K562 (cell line): ENCODE results near the gene DMD. TPM values are rescaled to one million over a fixed set of nuclear protein-coding genes. Genes with fewer than 3 reads are reported as not detected.

ENCODE experiments used
- ATAC-seq: fragments of 200-7000 bp; cut with Tn5 transposase; 3 replicates; pipeline ENCODE4 v1.9.1; 2020; ENCODE audit warnings: moderate library complexity
- BruUV-seq: library from RNA; stranded (reverse); fragments of 400-500 nt; replicated peaks from 2 replicates; lab custom pipeline; 2021; lab: Mats Ljungman, UMichigan
- CTCF ChIA-PET: fragments of 300-600 bp; formaldehyde crosslinking; extraction: SDS; loops from one replicate; lab custom pipeline; 2021; ENCODE audit warnings: low intra/inter-chr PET ratio; lab: Yijun Ruan, JAX
- POLR2A ChIA-PET: fragments of 300-600, 350-650 bp; sonication (Branson Sonifier 250); formaldehyde crosslinking; extraction: SDS; loops from one replicate; lab custom pipeline; 2021; ENCODE audit warnings: antibody characterized with exemption, inconsistent platforms; lab: Yijun Ruan, JAX
- DNase-seq, 4 experiments: peaks; one replicate each; pipeline versions ENCODE4 v3.0.0 to v3.0.0-alpha.2; 2011 to 2018; ENCODE audit warnings: low spot score in 3 of 4, mixed read lengths in 3 of 4; ENCODE audit errors: extremely low read depth in 1 of 4
- FAIRE-seq: peaks from 2 replicates; lab custom pipeline; 2011; peaks lifted over from hg19 to GRCh38; lab: Jason Lieb, UNC
- H2AFZ ChIP-seq: 2 replicates; pipeline ENCODE4 v1.6.0; 2011; ENCODE audit warnings: low read depth, low read length, control low read depth, inconsistent platforms
- H3K27ac ChIP-seq: fragments of 200-600 bp; 3 replicates; pipeline ENCODE4 v1.8.0; 2011; ENCODE audit warnings: low read depth, mild to moderate bottlenecking, control low read depth, inconsistent platforms, low read length, moderate library complexity, mixed read lengths; ENCODE audit errors: extremely low read depth
- H3K27me3 ChIP-seq, 2 experiments: fragments of 300-600 bp in 1 of 2; 2 replicates in 1 of 2; 3 replicates in 1 of 2; pipeline versions ENCODE4 v1.6.0 to v1.8.0; 2011; ENCODE audit warnings: inconsistent platforms in 2 of 2, low read length in 2 of 2, mild to moderate bottlenecking in 1 of 2, mixed read lengths in 1 of 2, moderate library complexity in 1 of 2; ENCODE audit not compliant: control insufficient read depth in 2 of 2, insufficient read depth in 2 of 2
- H3K36me3 ChIP-seq: fragments of 300-600 bp; 3 replicates; pipeline ENCODE4 v1.8.0; 2011; ENCODE audit warnings: mild to moderate bottlenecking, low read length, inconsistent platforms; ENCODE audit not compliant: control insufficient read depth, insufficient read depth
- H3K4me1 ChIP-seq, 2 experiments: fragments of 200-600 bp in 1 of 2; replicated peaks in 1 of 2; 2 replicates in 1 of 2; 3 replicates in 1 of 2; pipeline versions ENCODE4 v1.5.1 to v1.8.0; 2011; ENCODE audit warnings: inconsistent platforms in 2 of 2, low read length in 2 of 2, mild to moderate bottlenecking in 1 of 2, mixed read lengths in 1 of 2, moderate library complexity in 1 of 2; ENCODE audit not compliant: control insufficient read depth in 2 of 2, insufficient read depth in 2 of 2
- H3K4me2 ChIP-seq: 2 replicates; pipeline ENCODE4 v1.6.1; 2011; ENCODE audit warnings: low read length, control low read depth, inconsistent platforms, mixed read lengths; ENCODE audit not compliant: insufficient read depth
- H3K4me3 ChIP-seq: fragments of 200-600 bp; sonication (generic), shearing (Covaris generic); 2 replicates; pipeline ENCODE4 v1.5.1; 2016; ENCODE audit warnings: control low read depth, inconsistent platforms
- H3K79me2 ChIP-seq: fragments of 200-600 bp; 3 replicates; pipeline ENCODE4 v1.8.0; 2011; ENCODE audit warnings: low read length, inconsistent platforms; ENCODE audit not compliant: control insufficient read depth, insufficient read depth
- H3K9ac ChIP-seq, 2 experiments: 2 replicates each; pipeline versions ENCODE4 v1.6.0 to v1.6.1; 2011; ENCODE audit warnings: low read depth in 2 of 2, low read length in 2 of 2, control low read depth in 1 of 2, inconsistent platforms in 1 of 2, mild to moderate bottlenecking in 1 of 2, mixed read lengths in 1 of 2; ENCODE audit not compliant: insufficient read depth in 1 of 2
- H3K9me1 ChIP-seq: one replicate; pipeline ENCODE4 v1.6.0; 2011; ENCODE audit warnings: inconsistent platforms, mild to moderate bottlenecking, low read length, moderate library complexity; ENCODE audit not compliant: control insufficient read depth, insufficient read depth
- H3K9me3 ChIP-seq: replicated peaks from 2 replicates; pipeline ENCODE4 v1.5.1; 2011; ENCODE audit warnings: low read depth, low read length, inconsistent platforms; ENCODE audit not compliant: control insufficient read depth, insufficient read depth
- H4K20me1 ChIP-seq: replicated peaks from 2 replicates; pipeline ENCODE4 v1.6.1; 2011; ENCODE audit warnings: low read length, inconsistent platforms, mixed read lengths; ENCODE audit not compliant: control insufficient read depth, insufficient read depth
- FOXM1 ChIP-seq, 2 experiments: fragments of 450-650 bp in 1 of 2; sonication (generic) in 1 of 2; formaldehyde crosslinking in 1 of 2; IDR thresholded peaks; 2 replicates each; pipeline versions ENCODE4 v1.6.1 to v1.9.0; 2017 to 2022; ENCODE audit warnings: low read depth in 2 of 2, mild to moderate bottlenecking in 2 of 2, missing genetic modification reagents in 1 of 2, moderate library complexity in 1 of 2
- SIN3B ChIP-seq: fragments of 450-650 bp; IDR thresholded peaks from 2 replicates; pipeline ENCODE4 v1.6.1; 2017; ENCODE audit warnings: low read depth, mild to moderate bottlenecking, moderate library complexity
- SRSF3 ChIP-seq: fragments of 200-400 bp; formaldehyde crosslinking; IDR thresholded peaks from 2 replicates; pipeline ENCODE4 v1.6.1; 2016; ENCODE audit warnings: mild to moderate bottlenecking, low read length, moderate library complexity; ENCODE audit not compliant: insufficient read depth
- SRSF7 ChIP-seq: fragments of 200-400 bp; formaldehyde crosslinking; optimal IDR thresholded peaks from 2 replicates; pipeline ENCODE3; 2017; ENCODE audit warnings: mild to moderate bottlenecking, low read depth, low read length
- STAT5B ChIP-seq: fragments of 250-450 bp; sonication (Bioruptor Pico); IDR thresholded peaks from 2 replicates; pipeline ENCODE4 v1.8.0; 2021; ENCODE audit warnings: mild to moderate bottlenecking, inconsistent platforms
- ZKSCAN3 ChIP-seq: fragments of 250-450 bp; sonication (Bioruptor Pico); IDR thresholded peaks from 2 replicates; pipeline ENCODE4 v1.4.0; 2020
- WGBS: fragments of 100-300 bp; shearing (Covaris generic); methylation state at CpG from one replicate; pipeline ENCODE4 v1.1.6; 2016; ENCODE audit warnings: low coverage, mixed read lengths; ENCODE audit not compliant: insufficient coverage; ENCODE audit errors: missing lambda C conversion rate; 5-methylcytosine and 5-hydroxymethylcytosine counted together
- in situ Hi-C: fragments of 300-500 bp; cut with MboI; formaldehyde crosslinking; loops from 4 replicates; pipeline ENCODE4 v1.15.0; 2018; ENCODE audit warnings: inconsistent platforms, mixed read lengths
- intact Hi-C: fragments of 100-400 bp; cut with micrococcal nuclease; formaldehyde crosslinking; loops from 2 replicates; pipeline ENCODE4 v1.14.2; 2022
- polyA plus RNA-seq, 8 experiments: library from polyadenylated mRNA; depleted of rRNA in 4 of 8; stranded (reverse) in 5 of 8; unstranded in 3 of 8; fragments of >200 nt; fragmentation: Nextera tagmentation in 2 of 8; fragmentation: Illumina TruSeq in 1 of 8; extraction: Ambion mirVana in 2 of 8; extraction: Trizol in 1 of 8; gene quantifications; 2 replicates each; pipeline versions ENCODE4 v1.2.1 to v1.2.3, GENCODE V29; 2011 to 2014; ENCODE audit warnings: inconsistent platforms in 1 of 8, missing spikeins in 1 of 8
- total RNA-seq, 7 experiments: library from RNA; depleted of rRNA in 6 of 7; stranded (reverse); fragments of >200 nt in 6 of 7; fragmentation: Illumina TruSeq in 2 of 7; extraction: Trizol in 2 of 7; gene quantifications; 2 replicates each; pipeline versions ENCODE4 v1.2.1 to v1.2.3, GENCODE V29; 2011 to 2021; ENCODE audit warnings: low replicate concordance in 1 of 7
- TF ChIP-seq, protein P1 (sequence below), 2 experiments: fragments of 450-650 bp; IDR thresholded peaks; 2 replicates each; pipeline ENCODE4 v1.6.1; 2018; ENCODE audit warnings: mild to moderate bottlenecking in 2 of 2, low read depth in 1 of 2; ENCODE audit not compliant: partially characterized antibody in 2 of 2
- TF ChIP-seq, protein P2 (sequence below): fragments of 250-450 bp; sonication (Bioruptor Pico); IDR thresholded peaks from 2 replicates; pipeline ENCODE4 v1.4.0; 2020; ENCODE audit warnings: mild to moderate bottlenecking, moderate library complexity

DMD gene
- total and polyA plus RNA-seq, 9 of the 15 experiments (the other 6 are each of a cell fraction or from before 2014, with no cell fraction given): 3.8 to 20.4 (median 11.4) TPM

DNA sequence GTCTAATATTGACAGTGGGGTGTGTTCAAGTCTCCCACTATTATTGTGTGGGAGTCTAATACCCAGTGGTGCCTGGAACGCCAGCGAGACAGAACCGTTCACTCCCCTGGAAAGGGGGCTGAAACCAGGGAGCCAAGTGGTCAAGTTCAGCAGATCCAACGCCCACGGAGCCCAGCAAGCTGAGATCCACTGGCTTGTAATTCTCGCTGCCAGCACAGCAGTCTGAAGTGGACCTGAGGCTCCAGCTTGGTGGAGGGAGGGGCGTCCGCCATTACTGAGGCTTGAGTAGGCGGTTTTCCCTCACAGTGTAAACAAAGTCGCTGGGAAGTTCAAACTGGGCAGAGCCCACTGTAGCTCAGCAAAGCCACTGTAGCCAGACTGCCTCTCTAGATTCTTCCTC, 407.3 kb downstream of the DMD start:
- POLR2A ChIA-PET: no interaction called here
- no peak for ATAC-seq
- no peaks in the 10 kb centered on the region for H4K20me1 ChIP-seq
- no peaks in the 10 kb centered on the region for H3K9me3 ChIP-seq
- intact Hi-C loops: no loop called here
- no peaks in the 10 kb centered on the region for H3K36me3 ChIP-seq
- no peak for DNase-seq
- H3K9me1 ChIP-seq: no peaks in the 10 kb centered on the region
- no peak overlapping the region for H3K9ac ChIP-seq
- no peaks in the 10 kb centered on the region for H3K79me2 ChIP-seq
- in situ Hi-C loops: no loop called here
- no peak overlapping the region for H3K4me3 ChIP-seq
- 0% methylated on average over 10 of the region's 10 CpGs for WGBS
- H2AFZ ChIP-seq: no peak overlapping the region
- FAIRE-seq: no peak
- no peaks in the 10 kb centered on the region for H3K4me1 ChIP-seq
- CTCF ChIA-PET: no interaction called here
- BruUV-seq: no TSS peak
- H3K4me2 ChIP-seq: no peak overlapping the region
- TF ChIP-seq SRSF3 (no peak), SIN3B (no peak), SRSF7 (no peak), FOXM1 (IDR thresholded peaks at IDR 0.05; ENCODE audit: low read depth) (no peak), FOXM1 (CRISPR knock-in tag; IDR thresholded peaks at IDR 0.05; ENCODE audit: low read depth) (no peak), ZKSCAN3 (CRISPR knock-in tag) (no peak), STAT5B (CRISPR knock-in tag) (no peak)
- TF ChIP-seq, protein P1, sequence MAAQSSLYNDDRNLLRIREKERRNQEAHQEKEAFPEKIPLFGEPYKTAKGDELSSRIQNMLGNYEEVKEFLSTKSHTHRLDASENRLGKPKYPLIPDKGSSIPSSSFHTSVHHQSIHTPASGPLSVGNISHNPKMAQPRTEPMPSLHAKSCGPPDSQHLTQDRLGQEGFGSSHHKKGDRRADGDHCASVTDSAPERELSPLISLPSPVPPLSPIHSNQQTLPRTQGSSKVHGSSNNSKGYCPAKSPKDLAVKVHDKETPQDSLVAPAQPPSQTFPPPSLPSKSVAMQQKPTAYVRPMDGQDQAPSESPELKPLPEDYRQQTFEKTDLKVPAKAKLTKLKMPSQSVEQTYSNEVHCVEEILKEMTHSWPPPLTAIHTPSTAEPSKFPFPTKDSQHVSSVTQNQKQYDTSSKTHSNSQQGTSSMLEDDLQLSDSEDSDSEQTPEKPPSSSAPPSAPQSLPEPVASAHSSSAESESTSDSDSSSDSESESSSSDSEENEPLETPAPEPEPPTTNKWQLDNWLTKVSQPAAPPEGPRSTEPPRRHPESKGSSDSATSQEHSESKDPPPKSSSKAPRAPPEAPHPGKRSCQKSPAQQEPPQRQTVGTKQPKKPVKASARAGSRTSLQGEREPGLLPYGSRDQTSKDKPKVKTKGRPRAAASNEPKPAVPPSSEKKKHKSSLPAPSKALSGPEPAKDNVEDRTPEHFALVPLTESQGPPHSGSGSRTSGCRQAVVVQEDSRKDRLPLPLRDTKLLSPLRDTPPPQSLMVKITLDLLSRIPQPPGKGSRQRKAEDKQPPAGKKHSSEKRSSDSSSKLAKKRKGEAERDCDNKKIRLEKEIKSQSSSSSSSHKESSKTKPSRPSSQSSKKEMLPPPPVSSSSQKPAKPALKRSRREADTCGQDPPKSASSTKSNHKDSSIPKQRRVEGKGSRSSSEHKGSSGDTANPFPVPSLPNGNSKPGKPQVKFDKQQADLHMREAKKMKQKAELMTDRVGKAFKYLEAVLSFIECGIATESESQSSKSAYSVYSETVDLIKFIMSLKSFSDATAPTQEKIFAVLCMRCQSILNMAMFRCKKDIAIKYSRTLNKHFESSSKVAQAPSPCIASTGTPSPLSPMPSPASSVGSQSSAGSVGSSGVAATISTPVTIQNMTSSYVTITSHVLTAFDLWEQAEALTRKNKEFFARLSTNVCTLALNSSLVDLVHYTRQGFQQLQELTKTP (IDR thresholded peaks at IDR 0.05; ENCODE audit: low read depth in 1 of 2, partially characterized antibody in 2 of 2): no peak
- TF ChIP-seq, protein P2, sequence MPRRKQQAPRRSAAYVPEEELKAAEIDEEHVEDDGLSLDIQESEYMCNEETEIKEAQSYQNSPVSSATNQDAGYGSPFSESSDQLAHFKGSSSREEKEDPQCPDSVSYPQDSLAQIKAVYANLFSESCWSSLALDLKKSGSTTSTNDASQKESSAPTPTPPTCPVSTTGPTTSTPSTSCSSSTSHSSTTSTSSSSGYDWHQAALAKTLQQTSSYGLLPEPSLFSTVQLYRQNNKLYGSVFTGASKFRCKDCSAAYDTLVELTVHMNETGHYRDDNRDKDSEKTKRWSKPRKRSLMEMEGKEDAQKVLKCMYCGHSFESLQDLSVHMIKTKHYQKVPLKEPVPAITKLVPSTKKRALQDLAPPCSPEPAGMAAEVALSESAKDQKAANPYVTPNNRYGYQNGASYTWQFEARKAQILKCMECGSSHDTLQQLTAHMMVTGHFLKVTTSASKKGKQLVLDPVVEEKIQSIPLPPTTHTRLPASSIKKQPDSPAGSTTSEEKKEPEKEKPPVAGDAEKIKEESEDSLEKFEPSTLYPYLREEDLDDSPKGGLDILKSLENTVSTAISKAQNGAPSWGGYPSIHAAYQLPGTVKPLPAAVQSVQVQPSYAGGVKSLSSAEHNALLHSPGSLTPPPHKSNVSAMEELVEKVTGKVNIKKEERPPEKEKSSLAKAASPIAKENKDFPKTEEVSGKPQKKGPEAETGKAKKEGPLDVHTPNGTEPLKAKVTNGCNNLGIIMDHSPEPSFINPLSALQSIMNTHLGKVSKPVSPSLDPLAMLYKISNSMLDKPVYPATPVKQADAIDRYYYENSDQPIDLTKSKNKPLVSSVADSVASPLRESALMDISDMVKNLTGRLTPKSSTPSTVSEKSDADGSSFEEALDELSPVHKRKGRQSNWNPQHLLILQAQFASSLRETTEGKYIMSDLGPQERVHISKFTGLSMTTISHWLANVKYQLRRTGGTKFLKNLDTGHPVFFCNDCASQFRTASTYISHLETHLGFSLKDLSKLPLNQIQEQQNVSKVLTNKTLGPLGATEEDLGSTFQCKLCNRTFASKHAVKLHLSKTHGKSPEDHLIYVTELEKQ (CRISPR knock-in tag): no peak
- H3K27ac ChIP-seq: no peak overlapping the region
- no peaks in the 10 kb centered on the region for H3K27me3 ChIP-seq
